Epithelial cell of esophagus (primary cell): Measurements from ENCODE around the gene EFNA3.

Experiments used
- DNase-seq: peaks from one replicate; pipeline ENCODE4 v3.0.0; 2010; ENCODE audit warnings: low read depth
- H3K4me3 ChIP-seq: 2 replicates; pipeline ENCODE4 v1.5.1; 2011; ENCODE audit warnings: mild to moderate bottlenecking, low read length, control low read depth
- CTCF ChIP-seq: IDR thresholded peaks from 2 replicates; pipeline ENCODE4 v1.5.1; 2011; ENCODE audit warnings: low read depth, mild to moderate bottlenecking, low read length, control low read depth, inconsistent platforms; ENCODE audit not compliant: insufficient read depth; ENCODE audit errors: missing control alignments

Gene EFNA3

GRCh38 chr1:155121249-155121648, 42.6 kb downstream of the EFNA3 start:
- TF ChIP-seq CTCF = no peak
- no peak for DNase-seq

GRCh38 chr1:155122308-155122707, 43.7 kb downstream of the EFNA3 start:
- no peak for TF ChIP-seq CTCF
- DNase-seq = no peak
- no peak overlapping the region for H3K4me3 ChIP-seq

More at GRCh38 chr1:155121249-155121648, 42.6 kb downstream of the EFNA3 start:
- H3K4me3 ChIP-seq = no peak overlapping the region

GRCh38 chr1:155123801-155124200, 45.2 kb downstream of the EFNA3 start:
- DNase-seq = peak; percentile 48
- no peak overlapping the region for H3K4me3 ChIP-seq
- TF ChIP-seq CTCF = no peak

- DNase-seq = peak; percentile 92
- no peak for TF ChIP-seq CTCF
- no peak overlapping the region for H3K4me3 ChIP-seq
Observed at GRCh38 chr1:155124503-155125463, 46.1 kb downstream of the EFNA3 start.

- TF ChIP-seq CTCF = peak; percentile 10
- peak; percentile 93 for DNase-seq
- H3K4me3 ChIP-seq = no peak overlapping the region
Observed at GRCh38 chr1:155125511-155125945, 46.9 kb downstream of the EFNA3 start.

- peak; percentile 48 for DNase-seq
- TF ChIP-seq CTCF = no peak
- H3K4me3 ChIP-seq = peak overlapping the region; percentile 96
Observed at GRCh38 chr1:155125946-155126555, 47.4 kb downstream of the EFNA3 start.
